Fibroblast of lung (primary cell): ENCODE measurements around the gene MCCD1. TPM values are rescaled to one million over a fixed set of nuclear protein-coding genes. Genes with fewer than 3 reads are reported as not detected.

Source experiments
- DNase-seq, 2 donors: peaks; one replicate each; pipeline versions ENCODE4 v3.0.0 to v3.0.0-alpha.2; 2010; ENCODE audit warnings: low read depth in 2 of 2
- H2AFZ ChIP-seq: 2 replicates; pipeline ENCODE4 v1.5.1; 2012; ENCODE audit warnings: low read length, control low read depth, inconsistent platforms
- H3K27ac ChIP-seq: 2 replicates; pipeline ENCODE4 v1.5.1; 2011; ENCODE audit warnings: low read length, control low read depth; ENCODE audit not compliant: insufficient read depth
- H3K27me3 ChIP-seq: 2 replicates; pipeline ENCODE4 v1.5.1; 2011; ENCODE audit warnings: mild to moderate bottlenecking, low read length; ENCODE audit not compliant: control insufficient read depth, insufficient read depth
- H3K36me3 ChIP-seq: 2 replicates; pipeline ENCODE4 v1.5.1; 2011; ENCODE audit warnings: low read length; ENCODE audit not compliant: control insufficient read depth, insufficient read depth
- H3K4me1 ChIP-seq: 2 replicates; pipeline ENCODE4 v1.5.1; 2011; ENCODE audit warnings: low read length; ENCODE audit not compliant: control insufficient read depth, insufficient read depth; ENCODE audit errors: extremely low read depth
- H3K4me2 ChIP-seq: 2 replicates; pipeline ENCODE4 v1.5.1; 2011; ENCODE audit warnings: low read length, control low read depth; ENCODE audit not compliant: insufficient read depth; ENCODE audit errors: extremely low read depth
- H3K4me3 ChIP-seq, 4 experiments: fragments of 200-600 bp in 1 of 4; sonication (generic) in 1 of 4; replicated peaks in 1 of 4; 2 replicates each; pipeline ENCODE4 v1.5.1; 2011 to 2016; ENCODE audit warnings: low read length in 4 of 4, low read depth in 3 of 4, mild to moderate bottlenecking in 3 of 4, control low read depth in 2 of 4, inconsistent platforms in 1 of 4, mixed read lengths in 1 of 4; ENCODE audit not compliant: insufficient read depth in 1 of 4; ENCODE audit errors: control extremely low read depth in 1 of 4
- H3K79me2 ChIP-seq: 2 replicates; pipeline ENCODE4 v1.5.1; 2012; ENCODE audit warnings: mild to moderate bottlenecking, low read length, inconsistent platforms; ENCODE audit not compliant: control insufficient read depth, insufficient read depth
- H3K9ac ChIP-seq: 2 replicates; pipeline ENCODE4 v1.5.1; 2011; ENCODE audit warnings: mild to moderate bottlenecking, low read length, control low read depth; ENCODE audit not compliant: insufficient read depth
- H3K9me3 ChIP-seq: 2 replicates; pipeline ENCODE4 v1.5.1; 2012; ENCODE audit warnings: low read depth, low read length; ENCODE audit not compliant: control insufficient read depth, insufficient read depth
- H4K20me1 ChIP-seq: 2 replicates; pipeline ENCODE4 v1.5.1; 2011; ENCODE audit warnings: low read length; ENCODE audit not compliant: control insufficient read depth, insufficient read depth; ENCODE audit errors: extremely low read depth
- CTCF ChIP-seq, 2 donors: IDR thresholded peaks in 1 of 2; conservative IDR thresholded peaks in 1 of 2; 1 replicate in 1 of 2; 2 replicates in 1 of 2; pipeline ENCODE4 v1.5.1; 2011 to 2012; ENCODE audit warnings: low read length in 2 of 2, control low read depth in 1 of 2, inconsistent platforms in 1 of 2, low read depth in 1 of 2, mild to moderate bottlenecking in 1 of 2
- EZH2 ChIP-seq: IDR thresholded peaks from 2 replicates; pipeline ENCODE4 v1.5.1; 2012; ENCODE audit warnings: low read length, control low read depth, mild to moderate bottlenecking; ENCODE audit errors: missing control alignments
- polyA plus RNA-seq, 2 donors: library from polyadenylated mRNA; depleted of rRNA in 1 of 2; stranded (reverse) in 1 of 2; unstranded in 1 of 2; fragments of >200 nt; gene quantifications; 2 replicates each; pipeline ENCODE4 v1.2.1, GENCODE V29; 2011 to 2012; ENCODE audit warnings: missing spikeins in 1 of 2
- total RNA-seq: library from RNA; depleted of rRNA; stranded (reverse); fragments of >200 nt; gene quantifications from 2 replicates; pipeline ENCODE4 v1.2.1, GENCODE V29; 2014

MCCD1 gene
- total and polyA plus RNA-seq, 2 donors (not counting 1 experiment from before 2014, with no cell fraction given): not detected

GRCh38 chr6:31578184-31579118, 49.7 kb downstream of the MCCD1 start:
- TF ChIP-seq CTCF (conservative IDR thresholded peaks at IDR 0.05 in 1 of 2, IDR thresholded peaks at IDR 0.05 in 1 of 2; ENCODE audit: low read depth in 1 of 2, low read length in 2 of 2) (no peak), EZH2 (no peak)
- DNase-seq: no peak
- Histone ChIP-seq H3K9ac (no peak overlapping the region), H3K4me3 (no peak overlapping the region), H3K79me2 (no peaks in the 10 kb centered on the region), H2AFZ (no peak overlapping the region), H3K4me2 (no peak overlapping the region), H3K27ac (no peak overlapping the region), H3K4me1 (no peaks in the 10 kb centered on the region), H3K9me3 (no peaks in the 10 kb centered on the region), H4K20me1 (no peaks in the 10 kb centered on the region), H3K36me3 (no peaks in the 10 kb centered on the region), H3K27me3 (peaks cover 23% of the 10 kb centered on the region)

- no peak for TF ChIP-seq EZH2
- no peak for TF ChIP-seq CTCF (conservative IDR thresholded peaks at IDR 0.05 in 1 of 2, IDR thresholded peaks at IDR 0.05 in 1 of 2; ENCODE audit: low read depth in 1 of 2, low read length in 2 of 2)
- H3K4me2 ChIP-seq: no peak overlapping the region
- no peak overlapping the region for H2AFZ ChIP-seq
- H3K9me3 ChIP-seq: no peaks in the 10 kb centered on the region
- no peak overlapping the region for H3K27ac ChIP-seq
- no peak for DNase-seq
- H3K79me2 ChIP-seq: no peaks in the 10 kb centered on the region
- peaks cover 21% of the 10 kb centered on the region for H3K27me3 ChIP-seq
- no peak overlapping the region for H3K9ac ChIP-seq
- H3K36me3 ChIP-seq: no peaks in the 10 kb centered on the region
- no peak overlapping the region for H3K4me3 ChIP-seq
- no peaks in the 10 kb centered on the region for H4K20me1 ChIP-seq
- H3K4me1 ChIP-seq: no peaks in the 10 kb centered on the region
These were observed 50.4 kb downstream of the MCCD1 start for GRCh38 chr6:31579119-31579505.

Other genes starting within 250 kb of the MCCD1 start
- gene HLA-B, start 171.8 kb upstream of the MCCD1 start, total RNA-seq: 190 and 244 TPM in 2 replicates
- gene HLA-B, start 171.8 kb upstream of the MCCD1 start, polyA plus RNA-seq: 441 and 1,124 TPM in 2 replicates
- gene MICA, start 125.4 kb upstream of the MCCD1 start, total RNA-seq: 28.5 and 85.2 TPM in 2 replicates
- gene MICA, start 125.4 kb upstream of the MCCD1 start, polyA plus RNA-seq: 54.2 and 81.1 TPM in 2 replicates
- 6.2 and 17.2 TPM in 2 replicates for gene MICB, start 30.8 kb upstream of the MCCD1 start, total RNA-seq
- gene MICB, start 30.8 kb upstream of the MCCD1 start, polyA plus RNA-seq: 18.6 and 19.2 TPM in 2 replicates
- gene DDX39B, start 13.0 kb downstream of the MCCD1 start, total RNA-seq: 192 and 370 TPM in 2 replicates
- gene DDX39B, start 13.0 kb downstream of the MCCD1 start, polyA plus RNA-seq: 323 and 410 TPM in 2 replicates
- 4.1 and 11.2 TPM in 2 replicates for gene ATP6V1G2, start 17.6 kb downstream of the MCCD1 start, total RNA-seq
- gene ATP6V1G2, start 17.6 kb downstream of the MCCD1 start, polyA plus RNA-seq: 9.1 and 16.0 TPM in 2 replicates
- gene NFKBIL1, start 18.6 kb downstream of the MCCD1 start, total RNA-seq: 44.3 and 47.5 TPM in 2 replicates
- gene NFKBIL1, start 18.6 kb downstream of the MCCD1 start, polyA plus RNA-seq: 3.7 and 5.1 TPM in 2 replicates
- not detected in 2 replicates for gene LTA, start 43.3 kb downstream of the MCCD1 start, total RNA-seq
- gene LTA, start 43.3 kb downstream of the MCCD1 start, polyA plus RNA-seq: not detected in 2 replicates
- not detected in 2 replicates for gene TNF, start 46.6 kb downstream of the MCCD1 start, total RNA-seq
- gene TNF, start 46.6 kb downstream of the MCCD1 start, polyA plus RNA-seq: not detected in 2 replicates
- gene LTB, start 53.5 kb downstream of the MCCD1 start, total RNA-seq: not detected in 2 replicates
- not detected in 2 replicates for gene LTB, start 53.5 kb downstream of the MCCD1 start, polyA plus RNA-seq
- not detected in 2 replicates for gene LST1, start 57.3 kb downstream of the MCCD1 start, total RNA-seq
- not detected in 2 replicates for gene LST1, start 57.3 kb downstream of the MCCD1 start, polyA plus RNA-seq
- gene NCR3, start 64.0 kb downstream of the MCCD1 start, total RNA-seq: not detected in 2 replicates
- gene NCR3, start 64.0 kb downstream of the MCCD1 start, polyA plus RNA-seq: not detected in 2 replicates
- not detected in 2 replicates for gene AIF1, start 86.3 kb downstream of the MCCD1 start, total RNA-seq
- gene AIF1, start 86.3 kb downstream of the MCCD1 start, polyA plus RNA-seq: not detected in 2 replicates
- gene PRRC2A, start 91.8 kb downstream of the MCCD1 start, total RNA-seq: 22.9 and 46.6 TPM in 2 replicates
- 26.9 and 50.7 TPM in 2 replicates for gene PRRC2A, start 91.8 kb downstream of the MCCD1 start, polyA plus RNA-seq
- gene BAG6, start 123.7 kb downstream of the MCCD1 start, total RNA-seq: 90.9 and 124 TPM in 2 replicates
- 75.3 and 111 TPM in 2 replicates for gene BAG6, start 123.7 kb downstream of the MCCD1 start, polyA plus RNA-seq
- gene APOM, start 126.9 kb downstream of the MCCD1 start, total RNA-seq: 0.99 and 1.0 TPM in 2 replicates
- 3.9 and 5.4 TPM in 2 replicates for gene APOM, start 126.9 kb downstream of the MCCD1 start, polyA plus RNA-seq
- 20.6 and 26.2 TPM in 2 replicates for gene C6orf47, start 131.8 kb downstream of the MCCD1 start, total RNA-seq
- gene C6orf47, start 131.8 kb downstream of the MCCD1 start, polyA plus RNA-seq: 6.6 and 7.9 TPM in 2 replicates
- gene GPANK1, start 136.0 kb downstream of the MCCD1 start, total RNA-seq: 15.0 and 17.2 TPM in 2 replicates
- gene GPANK1, start 136.0 kb downstream of the MCCD1 start, polyA plus RNA-seq: 12.7 and 13.1 TPM in 2 replicates
- 67.2 and 70.9 TPM in 2 replicates for gene CSNK2B, start 137.1 kb downstream of the MCCD1 start, total RNA-seq
- 84.9 and 124 TPM in 2 replicates for gene CSNK2B, start 137.1 kb downstream of the MCCD1 start, polyA plus RNA-seq
- 1.3 and 2.0 TPM in 2 replicates for gene LY6G5B, start 141.0 kb downstream of the MCCD1 start, total RNA-seq
- 2.8 and 2.9 TPM in 2 replicates for gene LY6G5B, start 141.0 kb downstream of the MCCD1 start, polyA plus RNA-seq
- 0.51 and 0.83 TPM in 2 replicates for gene LY6G5C, start 152.1 kb downstream of the MCCD1 start, total RNA-seq
- gene LY6G5C, start 152.1 kb downstream of the MCCD1 start, polyA plus RNA-seq: 2.0 and 2.9 TPM in 2 replicates
- 62.1 and 72.0 TPM in 2 replicates for gene ABHD16A, start 174.4 kb downstream of the MCCD1 start, total RNA-seq
- 24.2 and 25.1 TPM in 2 replicates for gene ABHD16A, start 174.4 kb downstream of the MCCD1 start, polyA plus RNA-seq
- not detected in 2 replicates for gene LY6G6F, start 177.9 kb downstream of the MCCD1 start, total RNA-seq
- gene LY6G6F, start 177.9 kb downstream of the MCCD1 start, polyA plus RNA-seq: not detected in 2 replicates
- not detected in 2 replicates for gene LY6G6D, start 186.4 kb downstream of the MCCD1 start, total RNA-seq
- gene LY6G6D, start 186.4 kb downstream of the MCCD1 start, polyA plus RNA-seq: not detected in 2 replicates
- gene LY6G6C, start 192.8 kb downstream of the MCCD1 start, total RNA-seq: not detected in 2 replicates
- gene LY6G6C, start 192.8 kb downstream of the MCCD1 start, polyA plus RNA-seq: not detected in 2 replicates
- gene MPIG6B, start 194.4 kb downstream of the MCCD1 start, total RNA-seq: not detected in 2 replicates
- not detected in 2 replicates for gene MPIG6B, start 194.4 kb downstream of the MCCD1 start, polyA plus RNA-seq
- 97.3 and 119 TPM in 2 replicates for gene DDAH2, start 200.3 kb downstream of the MCCD1 start, total RNA-seq
- gene DDAH2, start 200.3 kb downstream of the MCCD1 start, polyA plus RNA-seq: 42.5 and 43.4 TPM in 2 replicates
- gene CLIC1, start 207.6 kb downstream of the MCCD1 start, total RNA-seq: 439 and 615 TPM in 2 replicates
- 639 and 788 TPM in 2 replicates for gene CLIC1, start 207.6 kb downstream of the MCCD1 start, polyA plus RNA-seq
- gene MSH5, start 211.0 kb downstream of the MCCD1 start, total RNA-seq: 2.3 and 4.3 TPM in 2 replicates
- gene MSH5, start 211.0 kb downstream of the MCCD1 start, polyA plus RNA-seq: 6.0 and 11.1 TPM in 2 replicates
- 0.26 and 0.50 TPM in 2 replicates for gene SAPCD1, start 233.7 kb downstream of the MCCD1 start, total RNA-seq
- 1.3 and 1.4 TPM in 2 replicates for gene SAPCD1, start 233.7 kb downstream of the MCCD1 start, polyA plus RNA-seq
- gene VWA7, start 248.4 kb downstream of the MCCD1 start, total RNA-seq: under 0.01 and 0.66 TPM in 2 replicates
- 0.16 and 0.60 TPM in 2 replicates for gene VWA7, start 248.4 kb downstream of the MCCD1 start, polyA plus RNA-seq